GM18520 (cell line): ENCODE results near the gene ARHGAP36.

Source experiments
- ATAC-seq: cut with Tn5 transposase; IDR thresholded peaks from one replicate; pipeline ENCODE4 v1.9.1; 2021; ENCODE audit not compliant: unreplicated experiment

Gene ARHGAP36

GRCh38 chrX:131068945-131069719 is 11.0 kb downstream of the ARHGAP36 start:
- ATAC-seq, result no peak

DNA sequence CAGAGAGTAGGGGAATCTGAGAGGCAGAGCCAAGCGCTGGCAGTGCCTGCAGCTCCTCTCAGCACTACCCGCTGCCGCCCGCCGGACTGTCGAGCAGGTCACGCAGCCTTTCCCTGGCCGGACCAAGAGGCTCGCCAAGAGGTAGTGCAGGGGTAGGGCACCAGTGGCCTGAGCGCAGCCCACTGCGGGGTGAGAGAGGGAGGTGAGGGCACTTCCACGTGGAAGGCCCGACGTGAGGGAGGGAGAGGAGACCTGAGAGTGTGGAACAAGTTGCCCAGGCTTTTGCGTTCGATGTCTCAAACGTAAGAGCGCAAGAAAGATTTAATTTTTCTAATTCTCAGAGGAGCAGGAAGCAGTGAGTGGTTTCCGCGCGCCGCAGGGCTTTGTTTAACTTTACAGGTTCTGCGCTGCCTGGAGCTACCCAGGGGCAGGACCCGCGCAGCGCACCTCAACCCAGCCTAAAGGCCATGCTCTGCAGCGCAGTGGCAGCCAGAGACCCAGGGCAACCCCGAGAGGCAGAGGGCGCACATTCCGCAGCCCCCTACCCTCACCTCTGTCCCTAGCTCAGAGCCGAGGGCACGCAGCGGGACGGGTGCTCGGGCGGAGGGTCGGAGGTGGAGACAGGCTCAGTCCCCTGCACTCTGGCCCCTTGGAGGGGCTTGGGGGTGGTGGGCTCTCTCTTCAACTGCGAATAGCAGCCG is 14.9 kb downstream of the ARHGAP36 start:
- ATAC-seq, result no peak

DNA sequence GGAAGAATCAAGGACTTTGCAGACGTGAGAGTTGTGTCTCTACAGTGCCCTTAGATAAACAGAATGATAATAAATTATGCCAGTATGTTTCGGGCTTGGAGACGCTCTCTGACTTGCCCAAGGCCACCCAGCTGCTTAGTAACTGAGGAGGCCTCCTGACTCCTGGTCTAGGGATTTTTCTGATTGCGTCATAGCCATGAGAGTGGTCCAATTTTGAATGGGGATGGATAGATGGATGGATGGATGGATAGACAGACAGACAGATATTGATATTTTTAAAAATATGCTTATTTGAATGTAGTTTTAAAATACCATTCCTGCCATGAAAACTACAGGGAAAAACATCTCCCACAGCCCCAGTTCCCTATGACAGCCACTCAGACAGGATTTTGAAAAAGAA is 15.5 kb downstream of the ARHGAP36 start:
- ATAC-seq, result no peak

DNA sequence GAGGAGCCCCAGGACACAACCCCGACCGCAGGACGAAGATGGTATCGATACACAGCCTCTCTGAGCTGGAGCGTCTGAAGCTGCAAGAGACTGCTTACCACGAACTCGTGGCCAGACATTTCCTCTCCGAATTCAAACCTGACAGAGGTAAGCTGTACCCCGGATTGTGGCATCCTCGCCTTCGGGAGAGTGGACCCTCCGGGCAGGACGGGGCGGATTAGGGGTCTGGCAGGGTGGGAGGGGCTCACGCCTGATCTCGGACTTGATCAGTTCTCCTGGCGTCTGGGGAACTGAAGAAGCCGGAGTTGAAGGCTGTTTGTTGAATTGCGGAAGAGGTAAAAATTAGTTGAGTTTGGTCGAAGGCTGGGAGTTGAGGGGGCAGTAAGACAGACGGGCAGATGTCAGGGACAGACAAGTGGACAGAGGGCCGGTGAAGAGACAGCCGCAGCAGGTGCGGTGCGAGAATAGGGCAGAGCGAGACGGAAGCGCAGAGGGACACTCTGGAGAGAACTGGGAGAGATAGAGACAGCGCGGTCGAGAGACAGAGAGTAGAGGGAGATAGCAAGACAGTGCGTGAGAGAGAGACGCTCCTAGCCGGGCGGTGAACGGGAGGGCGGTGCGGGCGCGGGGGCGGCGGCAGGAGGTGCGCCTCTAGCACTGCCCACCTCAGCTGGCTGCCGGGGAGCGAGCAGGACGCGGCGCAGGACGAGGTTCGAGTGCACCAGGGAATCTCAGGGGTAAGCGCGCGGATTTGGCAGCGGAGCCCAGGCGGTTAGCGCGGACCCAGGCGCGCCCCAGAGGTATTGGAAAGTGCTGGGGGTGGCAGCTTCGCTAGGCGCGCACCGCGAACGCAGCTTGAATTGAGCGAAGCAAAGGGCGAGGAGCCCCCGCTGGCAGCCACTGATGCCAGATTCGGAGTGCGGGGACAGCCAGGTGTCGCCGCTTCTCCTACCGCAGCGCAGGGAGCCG is 23.9 kb downstream of the ARHGAP36 start:
- no peak for ATAC-seq

- no peak for ATAC-seq
These were observed 25.5 kb downstream of the ARHGAP36 start for GRCh38 chrX:131083510-131084142.

DNA sequence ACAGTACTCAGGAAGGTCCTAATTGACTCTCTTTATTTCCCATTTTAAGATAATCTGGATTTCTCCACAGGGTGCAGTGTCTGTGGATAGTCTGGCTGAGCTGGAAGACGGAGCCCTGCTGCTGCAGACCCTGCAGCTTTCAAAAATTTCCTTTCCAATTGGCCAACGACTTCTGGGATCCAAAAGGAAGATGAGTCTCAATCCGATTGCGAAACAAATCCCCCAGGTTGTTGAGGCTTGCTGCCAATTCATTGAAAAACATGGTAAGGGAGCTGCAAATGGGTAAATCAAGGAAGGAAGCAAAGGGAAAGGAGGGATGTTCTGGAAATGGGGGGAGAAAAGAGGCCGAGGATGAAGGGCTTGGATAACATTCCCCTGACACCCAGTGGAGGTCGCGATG is 26.0 kb downstream of the ARHGAP36 start:
- no peak for ATAC-seq

GRCh38 chrX:131136776-131137175 is 78.6 kb downstream of the ARHGAP36 start:
- ATAC-seq, result no peak

DNA sequence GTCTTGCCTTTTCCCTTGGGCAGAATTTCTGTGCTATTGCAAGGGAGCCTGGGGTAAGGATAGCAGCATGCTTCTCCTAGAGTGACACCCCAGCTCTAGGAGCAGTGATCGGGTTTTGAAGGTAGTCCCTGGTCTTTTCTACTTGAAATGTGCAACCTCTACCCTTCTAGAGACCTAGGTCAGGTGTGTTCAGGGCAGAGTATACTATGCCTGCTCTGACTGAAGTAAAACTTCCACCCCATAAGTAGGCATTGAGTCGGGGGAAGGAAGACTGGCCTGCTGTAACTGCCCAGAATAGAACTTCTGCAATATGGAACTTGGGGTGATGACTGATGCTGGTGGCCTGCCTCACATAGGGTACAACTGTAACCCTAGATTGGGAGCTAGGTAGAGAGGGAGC is 80.9 kb downstream of the ARHGAP36 start:
- ATAC-seq, result no peak
